Natural killer cell (primary cell): ENCODE measurements around the gene CCL21. TPM values are rescaled to one million over a fixed set of nuclear protein-coding genes. Genes with fewer than 3 reads are reported as not detected.

ENCODE experiments used
- ATAC-seq, 3 donors: fragments of 150-1000 bp in 2 of 3; fragments of 200-7000 bp in 1 of 3; cut with Tn5 transposase; 1 replicate in 1 of 3; 2 replicates in 2 of 3; pipeline ENCODE4 v1.10.0; 2021; ENCODE audit warnings: mild to moderate bottlenecking in 2 of 3, moderate library complexity in 2 of 3
- DNase-seq, 2 donors: peaks; one replicate each; pipeline versions ENCODE4 v3.0.0 to v3.0.0-alpha.2; 2013 to 2021; ENCODE audit warnings: mixed read lengths in 1 of 2
- H3K27ac ChIP-seq: one replicate; pipeline ENCODE4 v1.5.1; 2013; ENCODE audit warnings: mild to moderate bottlenecking, low read length
- H3K27me3 ChIP-seq: one replicate; pipeline ENCODE4 v1.6.1; 2013; ENCODE audit warnings: low read length; ENCODE audit not compliant: control insufficient read depth, insufficient read depth
- H3K36me3 ChIP-seq: one replicate; pipeline ENCODE4 v1.6.1; 2013; ENCODE audit warnings: low read length; ENCODE audit not compliant: control insufficient read depth, insufficient read depth
- H3K4me1 ChIP-seq: one replicate; pipeline ENCODE4 v1.6.1; 2013; ENCODE audit warnings: low read length; ENCODE audit not compliant: control insufficient read depth, insufficient read depth
- H3K4me3 ChIP-seq: one replicate; pipeline ENCODE4 v1.5.1; 2013; ENCODE audit warnings: low read length
- H3K9me3 ChIP-seq: one replicate; pipeline ENCODE4 v1.6.1; 2013; ENCODE audit warnings: low read length; ENCODE audit not compliant: control insufficient read depth, insufficient read depth
- H3K27ac Mint-ChIP-seq, 2 donors: one replicate each; pipeline ENCODE4 v1.8.0; 2022; ENCODE audit warnings: mild to moderate bottlenecking in 2 of 2, mixed read lengths in 2 of 2, moderate library complexity in 1 of 2
- H3K27me3 Mint-ChIP-seq, 2 donors: one replicate each; pipeline ENCODE4 v1.8.0; 2022; ENCODE audit warnings: low read depth in 2 of 2, mixed read lengths in 2 of 2
- H3K36me3 Mint-ChIP-seq: one replicate; pipeline ENCODE4 v1.8.0; 2022; ENCODE audit warnings: mixed read lengths
- H3K4me1 Mint-ChIP-seq, 2 donors: one replicate each; pipeline ENCODE4 v1.8.0; 2022; ENCODE audit warnings: mixed read lengths in 2 of 2
- H3K4me3 Mint-ChIP-seq: one replicate; pipeline ENCODE4 v1.8.0; 2022; ENCODE audit warnings: mild to moderate bottlenecking, moderate library complexity, mixed read lengths
- H3K9me3 Mint-ChIP-seq, 2 donors: one replicate each; pipeline ENCODE4 v1.8.0; 2022; ENCODE audit warnings: mixed read lengths in 2 of 2
- CTCF ChIP-seq: fragments of 200-600 bp; IDR thresholded peaks from one replicate; pipeline ENCODE4 v1.8.0; 2022; ENCODE audit warnings: antibody characterized with exemption
- WGBS: methylation state at CpG from one replicate; pipeline ENCODE4 v1.1.7; 2013; ENCODE audit warnings: missing lambda C conversion rate; ENCODE audit not compliant: insufficient coverage; 5-methylcytosine and 5-hydroxymethylcytosine counted together
- intact Hi-C: fragments of 100-400 bp; cut with micrococcal nuclease; formaldehyde crosslinking; loops from one replicate; pipeline ENCODE4 v1.14.2; 2022
- total RNA-seq, 4 donors: library from RNA; stranded (reverse); fragments of 120-200 nt in 1 of 4; gene quantifications; one replicate each; pipeline versions ENCODE4 v1.2.3 to v1.2.4, GENCODE V29; 2013 to 2022

Gene CCL21
- total RNA-seq, 3 donors from 2014 or later (not counting 1 experiment from before 2014, with no cell fraction given) = not detected

- Mint-ChIP-seq H3K27ac (no peak overlapping the region), H3K4me3 (no peak overlapping the region), H3K4me1 (no peaks in the 10 kb centered on the region), H3K27me3 (no peaks in the 10 kb centered on the region), H3K36me3 (no peaks in the 10 kb centered on the region), H3K9me3 (no peaks in the 10 kb centered on the region)
- no peak for TF ChIP-seq CTCF
- DNase-seq (no peak), ATAC-seq (no peak)
- H3K4me3 ChIP-seq = no peak overlapping the region
- H3K9me3 ChIP-seq = no peaks in the 10 kb centered on the region
- intact Hi-C loops = no loop called here
- H3K4me1 ChIP-seq = no peaks in the 10 kb centered on the region
- no peaks in the 10 kb centered on the region for H3K27me3 ChIP-seq
- WGBS = 98% methylated on average over 2 of the region's 2 CpGs
- no peaks in the 10 kb centered on the region for H3K36me3 ChIP-seq
- H3K27ac ChIP-seq = no peak overlapping the region
Observed at GRCh38 chr9:34675869-34676268, 34.1 kb downstream of the CCL21 start.

- H3K4me3 Mint-ChIP-seq = no peak overlapping the region
- ATAC-seq (peak in 1 of 3 donors; percentile 71), DNase-seq (peak in 1 of 2 donors; percentile 70)
- H3K27ac ChIP-seq = no peak overlapping the region
- no peaks in the 10 kb centered on the region for H3K4me1 Mint-ChIP-seq
- 32% methylated on average over 9 of the region's 10 CpGs for WGBS
- no peaks in the 10 kb centered on the region for H3K27me3 Mint-ChIP-seq
- H3K4me3 ChIP-seq = no peak overlapping the region
- H3K36me3 ChIP-seq = no peaks in the 10 kb centered on the region
- H3K36me3 Mint-ChIP-seq = no peaks in the 10 kb centered on the region
- H3K27ac Mint-ChIP-seq = no peak overlapping the region
- no peaks in the 10 kb centered on the region for H3K9me3 Mint-ChIP-seq
- H3K9me3 ChIP-seq = no peaks in the 10 kb centered on the region
- no peaks in the 10 kb centered on the region for H3K4me1 ChIP-seq
- intact Hi-C loops = no loop called here
- TF ChIP-seq CTCF = no peak
- no peaks in the 10 kb centered on the region for H3K27me3 ChIP-seq
Observed at GRCh38 chr9:34675048-34675714, 34.8 kb downstream of the CCL21 start.

GRCh38 chr9:34674440-34674839, 35.5 kb downstream of the CCL21 start:
- 83% methylated on average over 3 of the region's 3 CpGs for WGBS
- H3K27ac ChIP-seq = no peak overlapping the region
- Mint-ChIP-seq H3K9me3 (no peaks in the 10 kb centered on the region), H3K4me1 (no peaks in the 10 kb centered on the region), H3K27ac (no peak overlapping the region), H3K36me3 (no peaks in the 10 kb centered on the region), H3K4me3 (no peak overlapping the region), H3K27me3 (no peaks in the 10 kb centered on the region)
- H3K36me3 ChIP-seq = no peaks in the 10 kb centered on the region
- H3K9me3 ChIP-seq = no peaks in the 10 kb centered on the region
- TF ChIP-seq CTCF = no peak
- no peaks in the 10 kb centered on the region for H3K4me1 ChIP-seq
- intact Hi-C loops = no loop called here
- ATAC-seq (no peak), DNase-seq (no peak)
- H3K27me3 ChIP-seq = no peaks in the 10 kb centered on the region
- no peak overlapping the region for H3K4me3 ChIP-seq

GRCh38 chr9:34671307-34671706, 38.6 kb downstream of the CCL21 start:
- WGBS = 100% methylated on average over 1 of the region's 1 CpG
- Mint-ChIP-seq H3K9me3 (no peaks in the 10 kb centered on the region), H3K27ac (no peak overlapping the region), H3K4me1 (no peaks in the 10 kb centered on the region), H3K36me3 (no peaks in the 10 kb centered on the region), H3K27me3 (no peaks in the 10 kb centered on the region), H3K4me3 (no peak overlapping the region)
- no peak for ATAC-seq
- Histone ChIP-seq H3K4me1 (peaks cover under 1% of the 10 kb centered on the region), H3K27ac (no peak overlapping the region), H3K4me3 (no peak overlapping the region), H3K36me3 (no peaks in the 10 kb centered on the region), H3K9me3 (no peaks in the 10 kb centered on the region), H3K27me3 (no peaks in the 10 kb centered on the region)
- TF ChIP-seq CTCF = no peak
- intact Hi-C loops = no loop called here
- DNase-seq = no peak
